Transverse colon (tissue), 4 donors: ENCODE results near the gene RAD23A.
"Not testable (repeated sequence)": the region's sequence is repeated elsewhere in the genome, so short reads cannot be mapped to it uniquely, and the experiment has no call there.

ENCODE experiments used
- POLR2AphosphoS5 ChIP-seq, 3 donors: sonication (generic); formaldehyde crosslinking; IDR thresholded peaks; one replicate each; pipeline ENCODE4 v1.6.1; 2016; ENCODE audit warnings: antibody characterized with exemption in 3 of 3
- TF ChIP-seq, protein P1 (sequence below), 5 experiments: fragments of 200-600 bp in 3 of 5; fragments of 450-650 bp in 2 of 5; sonication (generic) in 3 of 5; IDR thresholded peaks; 1 replicate in 2 of 5; 2 replicates in 3 of 5; pipeline ENCODE4 v1.5.1; 2016 to 2017; ENCODE audit warnings: antibody characterized with exemption in 5 of 5, inconsistent platforms in 3 of 5, mild to moderate bottlenecking in 2 of 5, moderate library complexity in 1 of 5

GRCh38 chr19:12957389-12957952 is 11.8 kb downstream of the RAD23A start:
- TF ChIP-seq, protein P1, sequence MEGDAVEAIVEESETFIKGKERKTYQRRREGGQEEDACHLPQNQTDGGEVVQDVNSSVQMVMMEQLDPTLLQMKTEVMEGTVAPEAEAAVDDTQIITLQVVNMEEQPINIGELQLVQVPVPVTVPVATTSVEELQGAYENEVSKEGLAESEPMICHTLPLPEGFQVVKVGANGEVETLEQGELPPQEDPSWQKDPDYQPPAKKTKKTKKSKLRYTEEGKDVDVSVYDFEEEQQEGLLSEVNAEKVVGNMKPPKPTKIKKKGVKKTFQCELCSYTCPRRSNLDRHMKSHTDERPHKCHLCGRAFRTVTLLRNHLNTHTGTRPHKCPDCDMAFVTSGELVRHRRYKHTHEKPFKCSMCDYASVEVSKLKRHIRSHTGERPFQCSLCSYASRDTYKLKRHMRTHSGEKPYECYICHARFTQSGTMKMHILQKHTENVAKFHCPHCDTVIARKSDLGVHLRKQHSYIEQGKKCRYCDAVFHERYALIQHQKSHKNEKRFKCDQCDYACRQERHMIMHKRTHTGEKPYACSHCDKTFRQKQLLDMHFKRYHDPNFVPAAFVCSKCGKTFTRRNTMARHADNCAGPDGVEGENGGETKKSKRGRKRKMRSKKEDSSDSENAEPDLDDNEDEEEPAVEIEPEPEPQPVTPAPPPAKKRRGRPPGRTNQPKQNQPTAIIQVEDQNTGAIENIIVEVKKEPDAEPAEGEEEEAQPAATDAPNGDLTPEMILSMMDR (IDR thresholded peaks at IDR 0.05): not testable (repeated sequence)
- TF ChIP-seq POLR2AphosphoS5 (IDR thresholded peaks at IDR 0.05): not testable (repeated sequence)
